ENCODE measurements around the gene ZFP92.
"Not testable (repeated sequence)": the region's sequence is repeated elsewhere in the genome, so short reads cannot be mapped to it uniquely, and the experiment has no call there.

The ZFP92 gene

DNA sequence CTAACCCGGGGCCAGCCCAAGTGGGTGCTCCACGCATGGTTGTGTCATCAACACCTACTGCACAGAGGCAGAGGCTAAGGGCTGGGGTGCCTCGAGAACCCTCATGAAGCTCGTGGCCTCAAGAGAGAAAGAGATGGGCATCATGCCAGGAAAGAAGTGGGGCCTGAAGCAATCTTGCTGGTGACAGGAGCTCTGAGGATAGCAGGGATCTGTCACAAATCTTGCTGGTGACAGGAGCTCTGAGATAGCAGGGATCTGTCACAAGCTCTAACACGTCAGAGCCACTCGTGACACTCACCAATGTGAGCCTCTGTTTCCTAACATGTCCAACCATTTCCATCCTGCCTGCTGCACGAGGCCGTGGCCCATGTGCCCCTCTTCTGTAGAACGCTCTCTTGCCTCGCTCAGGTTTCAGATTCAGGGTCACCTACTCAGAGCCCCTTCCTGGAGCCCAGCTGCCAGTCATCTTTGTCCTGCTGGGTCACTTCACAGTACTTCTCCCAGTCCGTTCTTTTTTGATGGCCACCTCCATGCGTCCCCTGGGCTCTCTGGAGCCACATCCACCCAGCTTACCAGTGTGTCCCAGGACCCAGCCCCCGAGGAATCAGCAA, 31.2 kb upstream of the ZFP92 start:
- no peak overlapping the region for H3K4me3 ChIP-seq (ENCODE audit: low read depth, low read length)
- TF ChIP-seq, protein P1, sequence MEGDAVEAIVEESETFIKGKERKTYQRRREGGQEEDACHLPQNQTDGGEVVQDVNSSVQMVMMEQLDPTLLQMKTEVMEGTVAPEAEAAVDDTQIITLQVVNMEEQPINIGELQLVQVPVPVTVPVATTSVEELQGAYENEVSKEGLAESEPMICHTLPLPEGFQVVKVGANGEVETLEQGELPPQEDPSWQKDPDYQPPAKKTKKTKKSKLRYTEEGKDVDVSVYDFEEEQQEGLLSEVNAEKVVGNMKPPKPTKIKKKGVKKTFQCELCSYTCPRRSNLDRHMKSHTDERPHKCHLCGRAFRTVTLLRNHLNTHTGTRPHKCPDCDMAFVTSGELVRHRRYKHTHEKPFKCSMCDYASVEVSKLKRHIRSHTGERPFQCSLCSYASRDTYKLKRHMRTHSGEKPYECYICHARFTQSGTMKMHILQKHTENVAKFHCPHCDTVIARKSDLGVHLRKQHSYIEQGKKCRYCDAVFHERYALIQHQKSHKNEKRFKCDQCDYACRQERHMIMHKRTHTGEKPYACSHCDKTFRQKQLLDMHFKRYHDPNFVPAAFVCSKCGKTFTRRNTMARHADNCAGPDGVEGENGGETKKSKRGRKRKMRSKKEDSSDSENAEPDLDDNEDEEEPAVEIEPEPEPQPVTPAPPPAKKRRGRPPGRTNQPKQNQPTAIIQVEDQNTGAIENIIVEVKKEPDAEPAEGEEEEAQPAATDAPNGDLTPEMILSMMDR (IDR thresholded peaks at IDR 0.05; ENCODE audit: borderline replicate concordance, insufficient read depth, low read depth, low read length), result no peak

DNA sequence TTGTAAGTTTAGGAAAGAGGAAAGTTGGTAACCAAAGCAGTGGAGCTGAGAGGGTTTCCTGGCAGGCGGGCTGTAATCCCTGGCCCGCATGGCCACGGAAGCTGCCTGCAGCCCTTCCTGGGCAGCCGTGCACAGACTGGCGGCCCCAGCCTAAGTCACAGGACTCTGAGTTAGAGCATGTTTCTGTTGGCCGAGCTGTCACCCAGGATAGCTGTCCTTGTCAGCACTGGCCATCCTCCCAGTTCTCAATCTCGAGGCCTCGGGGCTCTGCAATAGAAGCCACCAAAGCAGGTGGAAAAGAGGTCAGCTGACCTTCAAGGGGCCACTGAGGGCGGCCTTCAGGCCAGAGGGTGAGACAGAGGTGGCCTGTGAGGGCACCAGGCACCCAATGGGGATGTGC, 30.6 kb upstream of the ZFP92 start:
- TF ChIP-seq, protein P1 (IDR thresholded peaks at IDR 0.05; ENCODE audit: borderline replicate concordance, insufficient read depth, low read depth, low read length), result no peak
- H3K4me3 ChIP-seq (ENCODE audit: low read depth, low read length), result no peak overlapping the region

DNA sequence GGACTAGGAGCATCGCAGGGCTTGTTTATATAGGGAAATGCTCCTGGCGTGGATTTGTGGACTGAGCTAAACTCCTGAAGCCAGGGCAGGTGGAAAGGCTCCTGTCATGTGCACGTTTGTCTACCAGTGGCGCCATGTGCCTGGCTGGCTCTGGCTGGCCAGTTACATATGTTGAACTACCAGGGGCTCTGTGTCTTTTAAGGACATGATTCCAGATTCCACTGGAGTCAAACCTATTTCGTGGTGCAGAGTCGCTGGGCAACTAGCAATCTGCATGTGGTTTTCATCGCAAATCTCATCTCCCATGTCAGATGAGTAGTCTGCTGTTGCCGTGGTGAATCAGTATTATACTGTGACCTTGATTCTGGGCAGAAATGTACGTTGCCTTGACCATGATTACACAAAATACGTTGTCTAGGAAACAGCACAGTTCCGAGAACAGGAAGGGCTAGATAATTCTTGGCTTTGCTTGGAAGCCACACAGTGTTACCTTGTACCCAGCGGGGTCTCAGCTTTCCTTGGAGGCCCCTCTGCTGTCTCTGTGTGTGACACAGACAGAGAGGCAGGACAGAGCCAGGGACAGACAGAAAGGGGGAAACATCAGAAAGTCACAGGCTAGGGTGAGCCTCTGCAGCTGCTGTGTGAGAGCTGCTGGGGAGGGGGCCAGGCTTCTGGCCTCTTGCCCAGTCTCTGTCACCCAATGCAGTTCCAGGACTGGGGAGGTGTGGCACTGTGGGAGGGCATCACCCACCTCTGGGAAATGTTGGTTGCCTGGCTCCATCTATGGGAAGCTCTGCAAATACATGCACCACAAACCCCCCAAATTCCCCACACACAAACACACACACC, 29.4 kb upstream of the ZFP92 start:
- TF ChIP-seq, protein P1 (IDR thresholded peaks at IDR 0.05; ENCODE audit: borderline replicate concordance, insufficient read depth, low read depth, low read length), result no peak
- no peak overlapping the region for H3K4me3 ChIP-seq (ENCODE audit: low read depth, low read length)

DNA sequence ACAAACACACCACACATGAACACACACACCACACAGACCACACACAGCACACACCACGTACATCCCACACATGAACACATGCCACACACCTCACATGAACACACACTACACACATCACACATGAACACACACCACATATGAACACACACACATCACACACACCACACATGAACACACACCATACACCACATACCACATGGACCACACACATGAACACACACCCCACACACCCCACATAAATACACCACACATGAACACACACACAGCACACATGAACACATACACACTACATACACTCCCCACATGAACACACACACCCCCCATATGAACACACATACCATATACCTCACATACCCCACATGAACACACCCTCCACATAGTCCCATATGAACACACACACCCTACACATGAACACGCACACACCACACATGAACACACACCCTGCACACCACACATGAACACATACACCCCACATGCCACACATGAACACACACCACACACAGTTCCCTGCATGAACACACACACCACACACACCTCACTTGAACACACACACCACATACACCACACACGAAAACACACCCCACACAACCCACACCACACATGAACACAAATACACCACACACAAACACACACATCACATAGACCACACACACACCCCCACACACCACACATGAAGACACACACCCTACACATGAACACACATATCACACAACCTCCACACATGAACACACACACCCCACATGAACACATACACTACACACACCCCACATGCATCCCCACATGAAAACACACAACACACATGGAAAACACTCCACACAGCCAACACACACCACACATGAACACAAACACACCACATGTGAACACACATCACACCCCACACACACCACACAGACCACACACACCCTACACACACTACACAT, 28.4 kb upstream of the ZFP92 start:
- H3K4me3 ChIP-seq (ENCODE audit: low read depth, low read length), result no peak overlapping the region
- TF ChIP-seq, protein P1 (IDR thresholded peaks at IDR 0.05; ENCODE audit: borderline replicate concordance, insufficient read depth, low read depth, low read length), result no peak

DNA sequence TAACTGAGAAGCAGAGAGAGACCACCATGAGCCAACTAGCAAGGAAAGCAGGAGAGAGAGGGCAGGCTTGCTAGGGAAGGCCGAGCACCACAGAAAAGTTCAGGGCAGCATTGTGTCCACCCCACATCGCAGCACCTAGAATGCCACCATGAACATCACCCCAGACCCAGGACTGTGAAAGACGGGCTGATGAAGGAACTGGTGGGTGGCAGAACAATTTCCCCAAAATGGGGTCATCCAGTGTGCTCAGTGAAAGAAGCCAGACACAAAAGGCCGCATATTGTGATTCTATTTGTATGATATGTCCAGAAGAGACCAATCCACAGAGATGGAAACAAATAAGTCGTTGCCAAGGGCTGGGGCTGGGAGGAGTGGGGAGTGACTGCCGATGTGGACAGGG, 26.9 kb upstream of the ZFP92 start:
- TF ChIP-seq, protein P1 (IDR thresholded peaks at IDR 0.05; ENCODE audit: borderline replicate concordance, insufficient read depth, low read depth, low read length), result no peak
- H3K4me3 ChIP-seq (ENCODE audit: low read depth, low read length), result no peak overlapping the region

DNA sequence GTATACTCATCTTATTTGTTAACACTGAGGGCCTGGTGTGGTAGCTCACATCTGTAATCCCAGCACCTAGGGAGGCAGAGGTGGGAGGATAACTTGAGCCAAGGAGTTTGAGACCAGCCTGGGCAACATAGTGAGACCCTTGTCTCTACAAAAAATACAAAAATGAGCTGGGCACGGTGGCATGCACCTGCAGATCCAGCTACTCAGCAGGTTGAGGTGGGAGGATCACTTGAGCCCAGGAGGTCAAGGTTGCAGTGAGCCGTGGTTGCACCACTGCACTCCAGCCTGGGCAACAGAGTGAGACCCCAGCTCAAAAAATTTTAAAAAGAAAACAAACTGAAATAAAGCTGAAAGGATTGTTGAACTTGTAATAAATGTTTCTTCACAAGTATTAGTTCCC, 26.3 kb upstream of the ZFP92 start:
- H3K4me3 ChIP-seq (ENCODE audit: low read depth, low read length), result not testable (repeated sequence)

DNA sequence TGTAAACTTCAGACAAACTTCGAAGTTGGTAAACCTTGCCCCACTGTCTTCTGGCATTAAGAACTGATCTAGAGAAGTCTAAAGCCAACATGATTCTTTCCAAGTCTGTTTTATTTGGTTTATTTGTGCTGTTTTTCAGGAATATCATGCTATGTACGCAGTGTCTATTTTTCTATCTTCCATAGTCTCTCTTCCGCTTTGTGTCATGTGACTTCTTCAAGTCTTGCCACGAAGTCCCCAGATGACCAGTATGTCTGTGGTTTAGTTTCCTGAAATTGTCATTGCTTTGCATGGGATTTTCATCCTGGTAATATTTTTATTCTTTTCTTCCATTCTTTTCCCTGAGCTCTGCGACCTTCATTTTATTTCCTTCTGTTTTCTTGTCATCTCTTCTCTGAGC, 25.2 kb upstream of the ZFP92 start:
- TF ChIP-seq, protein P1 (IDR thresholded peaks at IDR 0.05; ENCODE audit: borderline replicate concordance, insufficient read depth, low read depth, low read length), result no peak
- H3K4me3 ChIP-seq (ENCODE audit: low read depth, low read length), result no peak overlapping the region
